T follicular helper cell (primary cell): Measurements from ENCODE around the gene SLC6A14.

Experiments used
- DNase-seq: peaks from one replicate; pipeline ENCODE4 v3.0.0-alpha.2; 2020; ENCODE audit warnings: low read depth
- total RNA-seq, 2 experiments: gene quantifications; one replicate each; lab custom pipeline; 2026; lab: John Stamatoyannopoulos, UW

SLC6A14 gene
- 0 reads per million in 2 experiments for total RNA-seq

- DNase-seq: no peak
Measured at GRCh38 chrX:116436358-116436816, at the start of gene SLC6A14. SLC6A14 (plus strand) TSS chrX:116436606; CDS start chrX:116436710, 104 bp downstream.

- no peak for DNase-seq
Measured at GRCh38 chrX:116395752-116396151, 40.7 kb upstream of the SLC6A14 start.

GRCh38 chrX:116399681-116400080 lies 36.7 kb upstream of the SLC6A14 start:
- no peak for DNase-seq

GRCh38 chrX:116409219-116409618 lies 27.2 kb upstream of the SLC6A14 start:
- DNase-seq: no peak

- DNase-seq: no peak
Measured at GRCh38 chrX:116413273-116413672, 23.1 kb upstream of the SLC6A14 start.

- DNase-seq: no peak
Measured at GRCh38 chrX:116417214-116417613, 19.2 kb upstream of the SLC6A14 start.

- DNase-seq: no peak
Measured at GRCh38 chrX:116417968-116418367, 18.4 kb upstream of the SLC6A14 start.

GRCh38 chrX:116427978-116428377 lies 8.4 kb upstream of the SLC6A14 start:
- DNase-seq: no peak

- DNase-seq: no peak
Measured at GRCh38 chrX:116435597-116435996, 809 bp upstream of the SLC6A14 start.

- DNase-seq: no peak
Measured at GRCh38 chrX:116449156-116449555, 12.8 kb downstream of the SLC6A14 start.

- no peak for DNase-seq
Measured at GRCh38 chrX:116462822-116463221, 26.4 kb downstream of the SLC6A14 start, which contains the start of gene CT83. CT83 (minus strand) TSS chrX:116462976; CDS start chrX:116462856, 120 bp downstream.

GRCh38 chrX:116480059-116480458 lies 43.7 kb downstream of the SLC6A14 start:
- no peak for DNase-seq

- no peak for DNase-seq
Measured at GRCh38 chrX:116490104-116490503, 53.7 kb downstream of the SLC6A14 start.

- no peak for DNase-seq
Measured at GRCh38 chrX:116493271-116493670, 56.9 kb downstream of the SLC6A14 start.

GRCh38 chrX:116499780-116500179 lies 63.4 kb downstream of the SLC6A14 start:
- DNase-seq: no peak
